ENCODE data around the gene ZBTB17.
A peak's percentile ranks its signal among the peaks of the same experiment; 100 is the strongest.
"Not testable (repeated sequence)": the region's sequence is repeated elsewhere in the genome, so short reads cannot be mapped to it uniquely, and the experiment has no call there.

ZBTB17 gene

DNA sequence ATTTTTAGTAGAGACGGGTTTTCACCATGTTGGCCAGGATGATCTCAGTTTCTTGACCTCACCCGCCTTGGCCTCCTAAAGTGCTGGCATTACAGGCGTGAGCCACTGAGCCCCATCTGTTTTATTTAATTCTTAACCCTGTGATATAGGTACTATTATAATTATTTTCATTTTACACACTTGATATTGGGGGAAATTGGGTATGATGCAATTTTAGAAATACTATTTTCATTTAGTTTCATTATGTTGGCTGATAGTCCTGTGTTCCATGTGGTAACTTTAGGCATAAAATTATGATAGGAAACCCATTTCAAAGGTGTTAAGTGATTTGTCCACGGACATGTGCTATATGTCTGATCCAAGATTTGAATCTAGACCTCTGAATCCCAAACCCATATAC, 67.3 kb downstream of the ZBTB17 start:
- no peak for TF ChIP-seq CTCF (IDR thresholded peaks at IDR 0.05; ENCODE audit: insufficient read depth, low read depth, low read length, missing control alignments)
- no peak overlapping the region for H3K4me3 ChIP-seq (ENCODE audit: low read depth, low read length)
- no peak for DNase-seq (ENCODE audit: low read depth)

DNA sequence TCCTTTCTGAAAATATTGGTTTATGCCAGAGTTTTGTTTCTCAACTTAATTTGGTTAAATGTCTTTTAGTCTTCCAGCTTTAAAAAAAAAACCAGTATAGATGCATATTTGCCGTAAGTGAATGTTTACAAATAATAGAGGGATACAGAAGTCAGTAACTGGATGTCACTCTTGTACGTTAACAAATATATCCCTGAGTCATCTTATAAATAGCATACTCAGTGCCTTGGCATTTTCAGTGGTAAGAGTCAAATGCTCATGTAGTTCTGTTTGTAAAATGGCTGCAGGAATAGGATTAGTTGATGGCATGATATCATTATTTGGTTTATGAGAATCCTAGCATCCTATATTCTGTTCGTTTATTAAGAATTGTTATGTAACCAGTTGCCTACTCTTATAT, 73.0 kb downstream of the ZBTB17 start:
- no peak for DNase-seq (ENCODE audit: low read depth)
- TF ChIP-seq CTCF (IDR thresholded peaks at IDR 0.05; ENCODE audit: insufficient read depth, low read depth, low read length, missing control alignments) = no peak
- H3K4me3 ChIP-seq (ENCODE audit: low read depth, low read length) = no peak overlapping the region

DNA sequence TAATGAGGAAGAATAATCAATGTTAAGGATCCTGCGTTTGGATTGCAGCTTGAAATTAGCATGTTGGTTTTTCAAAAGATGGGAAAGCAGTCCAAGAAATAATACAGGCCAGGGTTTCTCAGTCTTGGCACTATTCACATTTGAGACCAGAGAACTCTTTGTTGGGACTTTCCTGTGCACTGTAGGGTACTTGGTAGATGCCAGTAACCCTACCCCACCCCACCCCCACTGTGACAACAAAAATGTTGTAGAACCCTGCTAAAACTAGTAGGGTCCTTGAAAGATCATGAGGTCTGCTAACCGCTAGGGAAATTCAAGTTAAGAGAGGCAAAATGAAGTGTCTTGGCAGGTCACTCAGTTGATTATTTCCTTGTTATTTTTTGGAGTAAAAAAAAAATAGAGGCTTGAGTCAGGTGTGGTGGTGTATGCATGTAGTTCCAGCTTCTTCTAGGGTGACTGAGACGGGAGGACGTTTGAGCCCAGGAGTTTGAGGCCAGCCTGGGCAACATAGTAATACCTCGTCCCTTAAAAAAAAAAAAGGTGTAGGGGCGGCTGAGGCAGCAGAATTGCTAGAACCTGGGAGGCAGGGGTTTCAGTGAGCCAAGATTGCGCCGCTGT, 75.1 kb downstream of the ZBTB17 start:
- TF ChIP-seq CTCF (IDR thresholded peaks at IDR 0.05; ENCODE audit: insufficient read depth, low read depth, low read length, missing control alignments) = no peak
- DNase-seq (ENCODE audit: low read depth) = no peak

DNA sequence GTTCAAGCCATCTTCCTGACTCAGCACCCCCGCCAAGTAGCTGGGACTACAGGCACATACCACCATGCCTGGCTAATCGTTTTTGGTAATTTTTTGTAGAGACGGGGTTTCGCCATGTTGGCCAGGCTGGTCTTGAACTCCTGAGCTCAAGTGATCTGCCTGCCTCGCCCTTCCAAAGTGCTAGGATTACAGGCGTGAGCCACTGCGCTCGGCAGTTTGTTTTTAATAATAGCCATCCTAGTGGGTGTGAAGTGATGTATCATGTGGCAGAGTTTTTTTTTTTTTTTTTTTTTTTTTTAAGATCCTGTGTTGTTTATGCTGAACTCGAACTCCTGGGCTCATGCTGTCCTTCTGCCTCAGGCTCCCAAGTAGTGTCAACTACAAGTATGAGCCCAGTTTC, 76.6 kb downstream of the ZBTB17 start:
- no peak for TF ChIP-seq CTCF (IDR thresholded peaks at IDR 0.05; ENCODE audit: insufficient read depth, low read depth, low read length, missing control alignments)
- DNase-seq (ENCODE audit: low read depth) = no peak
- H3K4me3 ChIP-seq (ENCODE audit: low read depth, low read length) = no peak overlapping the region

More for the DNA sequence above, 75.1 kb downstream of the ZBTB17 start:
- H3K4me3 ChIP-seq (ENCODE audit: low read depth, low read length) = no peak overlapping the region

GRCh38 chr1:15896841-15897610, 78.9 kb downstream of the ZBTB17 start:
- DNase-seq (ENCODE audit: low read depth); H3K4me3 ChIP-seq (ENCODE audit: low read depth, low read length): not testable (repeated sequence)

DNA sequence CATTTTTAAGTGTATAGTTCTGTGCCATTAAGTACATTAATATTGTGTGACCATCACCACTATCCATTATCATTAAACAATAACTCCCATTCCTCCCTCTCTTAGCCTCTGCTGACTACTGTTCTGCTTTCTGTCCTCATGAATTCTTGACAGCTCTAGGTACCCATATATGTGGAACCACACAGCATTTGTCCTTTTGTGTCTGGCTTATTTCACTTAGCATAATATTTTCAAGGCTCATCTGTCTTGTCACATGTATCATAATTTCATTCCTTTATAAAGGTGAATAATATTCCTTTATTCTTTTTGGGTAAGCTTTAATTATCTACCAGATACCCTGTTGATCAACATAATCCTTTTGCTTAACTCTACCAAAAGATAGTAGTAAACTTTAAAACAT, 80.7 kb downstream of the ZBTB17 start:
- H3K4me3 ChIP-seq (ENCODE audit: low read depth, low read length) = no peak overlapping the region
- TF ChIP-seq CTCF (IDR thresholded peaks at IDR 0.05; ENCODE audit: insufficient read depth, low read depth, low read length, missing control alignments) = no peak
- DNase-seq (ENCODE audit: low read depth) = no peak

DNA sequence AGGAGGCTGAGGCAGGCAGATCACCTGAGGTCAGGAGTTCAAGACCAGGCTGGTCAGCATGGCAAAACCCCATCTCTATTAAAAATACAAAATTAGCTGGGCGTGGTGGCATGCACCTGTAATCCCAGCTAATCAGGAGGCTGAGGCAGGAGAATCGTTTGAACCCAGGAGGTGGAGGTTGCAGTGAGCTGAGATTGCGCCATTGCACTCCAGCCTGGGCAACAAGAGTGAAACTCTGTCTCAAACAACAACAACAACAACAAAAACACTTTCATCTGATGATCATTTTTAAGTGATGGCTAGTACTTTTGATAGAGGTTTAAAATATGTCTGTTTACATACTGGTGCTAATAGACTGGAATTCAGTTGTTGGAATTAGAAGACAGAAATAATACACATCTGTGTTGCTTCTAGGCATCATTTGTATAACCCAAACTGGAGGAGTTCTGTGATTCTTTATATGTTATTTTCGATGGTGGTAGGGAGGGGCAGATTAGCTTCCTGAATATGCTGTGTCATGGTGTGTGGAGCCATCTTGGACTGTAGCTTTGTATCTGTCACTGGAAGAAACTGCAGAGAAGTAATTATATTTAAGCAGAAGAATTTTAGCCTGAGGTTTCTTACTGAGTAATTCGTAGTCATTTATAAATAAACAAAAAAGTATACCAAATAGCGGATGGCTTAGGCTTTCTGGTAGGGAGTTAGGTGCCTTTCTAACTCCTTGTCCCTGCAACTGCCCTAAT, 82.9 kb downstream of the ZBTB17 start:
- peak; percentile 18 for DNase-seq (ENCODE audit: low read depth)

More for the DNA sequence above, 82.9 kb downstream of the ZBTB17 start:
- H3K4me3 ChIP-seq (ENCODE audit: low read depth, low read length) = not testable (repeated sequence)
